ENCODE results near the gene REEP6.
"Not testable (repeated sequence)": the region's sequence is repeated elsewhere in the genome, so short reads cannot be mapped to it uniquely, and the experiment has no call there.

The REEP6 gene

DNA sequence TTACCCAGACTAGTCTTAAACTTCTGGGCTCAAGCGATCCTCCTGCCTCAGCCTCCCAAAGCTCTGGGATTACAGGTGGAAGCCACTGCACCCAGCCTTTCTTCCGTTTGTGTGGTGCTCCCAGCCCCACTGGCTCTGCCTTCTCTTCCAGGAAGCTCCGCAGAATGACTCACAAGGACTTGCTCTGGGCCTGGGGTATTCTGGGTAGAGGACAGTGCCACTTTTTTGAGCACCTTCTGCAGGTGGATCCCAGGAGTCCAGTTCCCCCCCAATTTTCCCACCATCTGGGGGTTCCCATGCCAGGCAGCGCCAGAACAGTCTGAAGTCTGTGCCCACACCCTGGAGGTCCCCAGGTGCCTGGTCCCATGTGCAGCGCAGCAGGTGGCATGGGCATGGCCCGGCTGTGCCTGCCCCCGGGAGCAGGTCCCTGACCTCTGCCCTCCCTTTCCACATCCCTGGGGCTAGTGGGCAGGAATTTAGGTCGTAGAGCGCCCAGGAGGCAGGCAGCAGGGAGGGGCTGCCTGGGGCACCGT, 1.6 kb downstream of the REEP6 start:
- no peak for DNase-seq

DNA sequence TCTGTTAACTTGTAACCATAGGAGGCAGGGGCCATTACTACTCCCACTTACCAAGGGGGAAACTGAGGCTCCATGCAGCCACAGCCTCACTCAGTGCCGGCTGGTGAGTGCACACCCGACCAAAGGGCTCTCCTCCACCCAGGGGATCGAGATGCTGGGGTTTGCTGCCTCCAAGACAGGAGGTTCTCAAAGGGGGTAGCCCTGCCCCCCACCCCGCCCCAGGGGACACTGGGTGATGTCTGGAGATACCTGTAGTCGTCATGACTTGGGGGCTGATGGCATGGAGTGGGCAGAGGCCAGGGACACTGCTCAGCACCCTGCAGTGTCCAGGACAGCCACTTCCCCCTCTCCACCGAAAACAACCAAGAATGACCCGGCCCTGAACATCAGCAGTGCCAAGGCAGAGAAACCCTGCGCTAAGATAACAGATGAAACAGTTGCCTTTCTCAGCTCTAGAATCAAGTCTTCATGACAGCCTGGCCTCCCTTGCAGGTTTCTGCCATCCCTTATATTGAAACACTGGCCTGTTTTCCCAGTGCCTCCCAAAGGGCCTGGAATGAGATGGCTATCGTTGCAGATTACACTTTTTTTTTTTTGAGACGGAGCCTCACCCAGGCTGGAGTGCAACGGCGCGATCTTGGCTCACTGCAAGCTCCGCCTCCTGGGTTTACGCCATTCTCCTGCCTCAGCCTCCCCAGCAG, 3.3 kb downstream of the REEP6 start:
- DNase-seq = no peak

DNA sequence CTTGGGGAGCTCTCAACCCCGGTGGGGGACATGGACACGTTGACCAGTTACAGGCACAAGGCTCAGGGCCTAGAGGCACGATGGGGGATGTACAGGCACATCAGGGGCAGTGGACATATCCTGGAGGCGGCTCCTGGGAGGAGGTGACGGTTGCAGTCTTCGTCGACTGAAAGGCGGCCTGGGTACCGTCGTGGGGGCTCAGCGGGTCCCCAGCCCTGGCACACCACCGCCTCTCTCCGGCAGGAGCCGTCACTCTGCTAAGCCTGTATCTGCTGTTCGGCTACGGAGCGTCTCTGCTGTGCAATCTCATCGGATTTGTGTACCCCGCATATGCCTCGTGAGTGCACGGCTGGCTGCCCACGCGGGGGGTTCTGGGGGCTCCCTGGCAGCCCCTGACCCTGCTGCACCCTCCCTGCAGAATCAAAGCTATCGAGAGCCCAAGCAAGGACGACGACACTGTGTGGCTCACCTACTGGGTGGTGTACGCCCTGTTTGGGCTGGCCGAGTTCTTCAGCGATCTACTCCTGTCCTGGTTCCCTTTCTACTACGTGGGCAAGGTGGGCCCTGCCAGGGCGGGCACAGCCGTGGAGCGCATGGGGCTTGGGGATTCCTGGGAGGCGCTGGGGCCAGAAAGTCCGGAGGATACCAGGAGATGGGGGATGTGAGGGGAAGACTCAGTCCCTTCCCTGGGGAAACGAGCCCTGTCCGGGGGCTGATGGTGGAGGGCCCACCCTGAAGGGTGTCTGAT, 4.2 kb downstream of the REEP6 start:
- DNase-seq = no peak

DNA sequence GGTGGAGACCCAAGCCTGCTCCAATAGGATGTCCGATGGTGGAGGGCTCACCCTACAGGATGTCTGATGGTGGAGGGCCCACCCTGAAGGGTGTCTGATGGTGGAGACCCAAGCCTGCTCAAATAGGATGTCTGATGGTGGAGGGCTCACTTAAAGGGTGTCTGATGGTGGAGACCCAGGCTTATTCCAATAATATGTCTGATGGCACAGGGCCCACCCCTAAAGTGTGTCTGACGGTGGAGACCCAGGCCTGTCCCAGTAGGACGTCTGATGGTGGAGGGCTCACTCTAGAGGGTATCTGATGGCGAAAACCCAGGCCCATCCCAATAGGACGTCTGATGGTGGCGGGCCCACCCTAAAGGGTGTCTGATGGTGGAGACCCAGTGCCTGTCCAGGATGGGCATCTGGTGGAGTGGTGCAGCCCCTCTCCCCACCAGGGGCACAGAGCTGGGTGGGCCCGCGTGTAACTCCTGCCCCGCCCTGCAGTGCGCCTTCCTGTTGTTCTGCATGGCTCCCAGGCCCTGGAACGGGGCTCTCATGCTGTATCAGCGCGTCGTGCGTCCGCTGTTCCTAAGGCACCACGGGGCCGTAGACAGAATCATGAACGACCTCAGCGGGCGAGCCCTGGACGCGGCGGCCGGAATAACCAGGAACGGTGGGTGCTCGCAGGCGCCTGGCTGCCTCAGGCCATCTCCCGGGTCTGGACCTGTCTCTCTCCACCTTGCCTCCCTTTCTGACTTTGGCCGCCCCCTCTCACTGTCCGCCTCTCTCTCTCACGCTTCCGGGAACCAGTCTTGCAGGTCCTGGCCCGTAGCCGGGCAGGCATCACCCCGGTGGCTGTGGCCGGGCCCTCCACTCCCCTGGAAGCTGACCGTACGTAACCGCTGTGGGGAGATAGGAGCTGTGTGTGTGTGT, 5.1 kb downstream of the REEP6 start:
- no peak for DNase-seq

DNA sequence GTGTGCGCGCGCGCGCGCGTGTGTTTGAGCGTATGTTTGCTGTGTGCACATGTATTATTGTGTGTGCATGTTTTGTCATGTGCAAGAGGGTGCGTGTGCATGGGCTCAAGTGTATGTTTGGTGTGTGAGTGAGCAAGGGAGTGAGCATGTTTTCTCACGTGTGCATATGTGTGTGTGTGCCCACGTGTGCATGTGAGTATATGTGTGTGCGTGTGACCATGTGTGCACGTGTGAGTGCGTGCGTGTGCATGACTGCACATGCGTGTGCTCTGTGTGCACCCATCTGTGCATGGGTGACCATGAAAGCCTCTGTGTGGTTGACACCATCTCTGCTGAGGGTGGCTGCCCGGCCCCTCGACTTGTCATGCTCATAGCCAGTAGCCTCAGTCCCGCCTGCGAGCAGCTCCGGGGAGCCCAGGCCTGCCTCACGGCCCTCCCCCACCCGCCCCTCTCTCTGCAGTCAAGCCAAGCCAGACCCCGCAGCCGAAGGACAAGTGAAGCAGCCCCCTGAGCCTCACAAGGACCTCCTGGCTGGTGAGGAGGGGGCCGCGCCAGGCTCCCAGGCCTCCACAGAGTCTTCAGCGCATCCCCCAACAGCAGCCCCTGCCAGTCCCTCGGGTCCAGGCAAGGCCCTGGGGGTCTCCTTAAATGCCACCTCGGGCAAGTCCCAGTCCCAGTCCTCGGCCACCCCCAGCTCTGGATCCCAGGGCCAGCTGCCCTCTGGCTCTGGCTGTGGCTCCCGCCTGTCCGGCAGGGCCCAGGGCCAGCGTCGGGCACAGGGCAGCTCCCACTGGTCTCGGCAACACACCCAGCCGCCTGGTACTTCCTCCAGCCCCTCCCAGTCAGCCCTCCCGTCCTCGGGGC, 6.0 kb downstream of the REEP6 start:
- DNase-seq = no peak

DNA sequence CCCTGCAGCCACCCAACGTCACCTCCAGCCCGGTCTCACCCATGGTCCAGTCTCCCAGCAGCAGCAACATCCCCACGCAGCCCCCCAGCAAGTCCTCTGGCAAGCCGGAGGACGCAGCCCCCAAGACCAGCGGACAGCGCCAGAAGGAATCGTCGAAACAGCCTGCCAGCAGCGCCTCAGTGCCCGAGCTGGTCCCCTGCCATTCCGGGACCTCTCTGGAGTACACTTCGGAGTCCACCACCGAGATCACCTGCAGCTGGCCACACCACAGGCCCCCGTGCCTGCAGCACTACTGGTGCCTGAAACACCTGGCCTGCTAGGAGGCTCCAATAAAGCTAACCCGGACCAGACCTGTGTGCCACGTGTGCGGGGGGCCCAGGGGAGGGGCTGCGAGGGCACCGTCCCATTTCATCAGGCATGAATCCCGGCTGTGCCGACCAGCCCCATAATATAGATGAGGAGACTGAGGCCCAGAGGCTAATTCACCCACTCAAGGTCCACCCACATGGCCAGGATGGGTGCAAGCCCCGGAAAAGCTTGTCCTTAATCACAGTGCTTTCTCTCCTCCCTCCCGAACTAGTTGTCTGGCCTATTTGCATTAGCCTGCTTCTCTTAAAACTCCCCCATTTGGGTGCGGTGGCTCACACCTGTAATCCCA, 6.7 kb downstream of the REEP6 start:
- DNase-seq = no peak

DNA sequence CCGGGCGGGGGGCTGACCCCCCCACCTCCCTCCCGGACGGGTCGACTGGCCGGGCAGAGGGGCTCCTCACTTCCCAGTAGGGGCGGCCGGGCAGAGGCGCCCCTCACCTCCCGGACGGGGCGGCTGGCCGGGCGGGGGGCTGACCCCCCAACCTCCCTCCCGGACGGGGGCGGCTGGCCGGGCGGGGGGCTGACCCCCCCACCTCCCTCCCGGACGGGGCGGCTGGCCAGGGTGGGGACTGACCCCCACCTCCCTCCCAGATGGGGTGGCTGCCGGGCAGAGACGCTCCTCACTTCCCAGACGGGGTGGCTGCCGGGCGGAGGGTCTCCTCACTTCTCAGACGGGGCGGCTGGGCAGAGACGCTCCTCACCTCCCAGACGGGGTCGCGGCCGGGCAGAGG, 8.2 kb downstream of the REEP6 start:
- DNase-seq = not testable (repeated sequence)

DNA sequence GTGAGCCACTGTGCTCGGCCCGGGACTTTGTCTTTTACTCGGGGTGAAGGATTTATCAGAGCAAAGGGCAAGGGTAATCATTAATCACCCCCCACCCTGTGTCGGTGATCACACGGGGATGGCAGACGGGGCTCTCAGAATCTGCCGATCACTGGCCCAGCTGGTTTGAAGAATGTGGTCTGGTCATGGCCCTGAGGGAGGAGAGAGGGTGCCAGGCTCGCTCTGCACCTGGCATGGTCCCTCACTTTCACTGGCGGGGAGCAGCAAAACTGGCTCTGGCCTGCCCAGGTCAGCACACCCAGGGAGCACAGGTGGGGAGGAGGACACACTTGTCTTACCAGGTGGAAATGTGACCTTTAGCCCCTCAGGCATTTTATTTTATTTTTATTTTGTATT, 10.2 kb downstream of the REEP6 start:
- no peak for DNase-seq

DNA sequence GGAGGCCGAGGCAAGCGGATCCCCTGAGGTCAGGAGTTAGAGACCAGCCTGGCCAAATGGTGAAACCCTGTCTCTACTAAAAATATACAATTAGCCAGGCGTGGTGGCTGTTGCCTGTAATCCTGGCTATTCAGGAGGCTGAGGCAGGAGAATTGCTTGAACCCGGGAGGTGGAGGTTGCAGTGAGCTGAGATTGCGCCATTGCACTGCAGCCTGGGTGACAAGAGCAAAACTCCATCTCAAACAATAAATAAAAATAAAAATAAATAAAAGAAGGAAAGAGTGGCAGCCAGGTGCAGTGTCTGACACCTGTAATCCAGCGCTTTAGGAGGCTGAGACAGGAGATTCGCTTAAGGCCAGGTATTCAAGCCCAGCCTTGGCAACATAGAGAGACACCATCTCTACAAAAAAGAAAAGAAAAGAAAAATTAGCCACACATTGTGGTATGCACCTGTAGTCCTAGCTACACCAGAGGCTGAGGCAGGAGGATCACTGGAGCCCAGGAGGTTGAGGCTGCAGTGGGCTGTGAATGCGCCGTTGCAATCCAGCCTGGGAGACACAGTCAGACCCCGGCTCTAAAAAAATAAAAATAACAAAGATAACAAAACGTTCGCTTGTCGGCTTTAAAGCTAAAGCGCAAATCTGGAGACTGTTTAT, 11.6 kb downstream of the REEP6 start:
- no peak for DNase-seq

DNA sequence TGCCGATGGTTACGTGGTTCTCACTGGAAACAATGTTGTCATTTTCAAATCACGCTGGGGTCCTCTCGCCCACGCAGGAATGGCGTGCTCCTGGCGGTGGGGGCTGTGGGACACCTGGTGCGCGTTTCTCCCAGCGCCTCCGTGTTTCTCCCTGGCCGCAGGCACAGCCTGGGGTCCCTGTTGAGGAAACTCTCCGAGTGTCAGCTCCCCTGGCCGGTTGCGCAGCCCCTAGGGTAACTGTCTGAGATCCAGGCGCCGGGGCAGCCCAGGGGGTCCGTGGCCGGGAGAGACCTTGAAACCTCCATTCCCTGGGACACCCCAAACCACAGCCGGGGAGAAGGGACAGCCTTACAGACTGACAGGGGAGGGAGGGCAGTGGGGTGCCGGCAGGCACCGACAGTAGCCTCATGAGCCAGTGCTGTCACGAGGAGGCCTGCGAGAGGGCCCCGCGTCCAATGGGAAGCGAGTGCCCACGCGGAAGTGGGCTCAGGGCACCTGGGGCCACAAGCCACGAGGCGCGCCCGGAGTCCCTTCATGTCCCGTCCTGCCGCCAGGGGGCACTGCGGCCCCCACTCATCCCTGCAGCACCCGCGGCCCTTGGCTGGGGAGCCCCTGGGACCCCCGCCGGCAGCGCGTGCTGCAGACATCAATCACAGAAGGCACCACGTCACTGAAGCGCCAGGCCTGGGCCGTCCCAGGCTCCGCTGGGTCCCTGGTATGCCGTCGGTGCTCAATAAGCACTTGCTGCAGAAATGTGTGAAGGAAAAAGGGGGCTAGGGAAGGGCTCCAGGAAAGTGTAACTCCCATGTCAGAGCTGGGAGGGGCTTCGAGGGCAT, 12.3 kb downstream of the REEP6 start:
- DNase-seq = peak; percentile 80

DNA sequence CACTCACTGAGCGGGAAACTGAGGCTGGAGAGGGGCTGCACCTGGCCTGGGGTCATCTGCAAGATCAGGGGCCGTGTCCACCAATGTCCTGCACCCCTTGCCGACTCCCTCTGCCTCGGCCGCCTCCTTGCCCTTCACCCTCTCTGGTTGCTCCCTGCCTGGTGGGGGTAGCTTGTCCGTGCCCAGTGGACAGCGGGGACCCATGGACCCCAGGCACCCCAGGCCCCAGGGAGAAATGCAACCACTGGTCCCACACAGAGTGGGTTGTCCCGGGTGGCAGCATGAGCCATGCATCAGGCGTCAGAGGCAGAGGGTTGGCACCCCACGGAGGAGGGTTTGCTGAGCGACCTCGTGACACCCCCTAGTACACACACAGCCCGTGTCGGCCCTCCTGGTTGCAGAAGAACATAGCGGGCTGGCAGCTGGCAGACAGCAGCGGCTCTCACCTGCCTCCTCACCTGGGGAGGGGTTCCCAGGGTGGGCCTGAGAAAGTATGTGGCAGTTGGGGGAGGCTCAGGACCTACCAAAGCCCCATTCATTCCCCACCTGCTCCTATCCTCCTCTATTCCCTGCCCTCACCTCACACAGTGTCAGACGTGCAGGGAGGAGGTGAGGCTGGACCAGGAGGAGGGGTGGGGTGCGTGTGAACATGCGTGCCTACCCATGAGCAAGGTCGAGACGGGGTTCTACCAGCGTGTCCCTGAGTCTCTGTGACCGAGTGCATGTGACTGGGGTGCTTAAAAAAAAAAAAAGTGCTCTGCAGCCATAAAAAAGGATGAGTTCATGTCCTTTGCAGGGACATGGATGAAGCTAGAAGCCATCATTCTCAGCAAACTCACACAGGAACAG, 13.2 kb downstream of the REEP6 start:
- DNase-seq = no peak

DNA sequence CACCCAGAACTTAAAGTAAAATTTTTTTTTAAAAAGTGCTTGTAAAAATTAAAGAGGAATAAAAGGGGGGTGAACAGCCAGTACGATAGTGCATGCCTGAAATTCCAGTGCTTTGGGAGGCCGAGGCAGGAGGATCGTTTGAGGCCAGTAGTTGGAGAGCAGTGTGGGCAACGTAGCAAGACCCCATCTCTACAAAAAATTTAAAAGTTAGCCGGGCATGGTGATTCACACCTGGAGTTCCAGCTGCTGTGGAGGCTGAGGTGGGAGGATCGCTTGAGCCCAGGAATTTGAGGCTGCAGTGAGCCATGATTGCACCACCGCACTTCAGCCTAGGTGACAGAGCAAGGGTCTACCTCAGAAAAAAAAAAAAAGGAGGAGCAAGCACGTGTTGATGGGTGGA, 14.0 kb downstream of the REEP6 start:
- no peak for DNase-seq

DNA sequence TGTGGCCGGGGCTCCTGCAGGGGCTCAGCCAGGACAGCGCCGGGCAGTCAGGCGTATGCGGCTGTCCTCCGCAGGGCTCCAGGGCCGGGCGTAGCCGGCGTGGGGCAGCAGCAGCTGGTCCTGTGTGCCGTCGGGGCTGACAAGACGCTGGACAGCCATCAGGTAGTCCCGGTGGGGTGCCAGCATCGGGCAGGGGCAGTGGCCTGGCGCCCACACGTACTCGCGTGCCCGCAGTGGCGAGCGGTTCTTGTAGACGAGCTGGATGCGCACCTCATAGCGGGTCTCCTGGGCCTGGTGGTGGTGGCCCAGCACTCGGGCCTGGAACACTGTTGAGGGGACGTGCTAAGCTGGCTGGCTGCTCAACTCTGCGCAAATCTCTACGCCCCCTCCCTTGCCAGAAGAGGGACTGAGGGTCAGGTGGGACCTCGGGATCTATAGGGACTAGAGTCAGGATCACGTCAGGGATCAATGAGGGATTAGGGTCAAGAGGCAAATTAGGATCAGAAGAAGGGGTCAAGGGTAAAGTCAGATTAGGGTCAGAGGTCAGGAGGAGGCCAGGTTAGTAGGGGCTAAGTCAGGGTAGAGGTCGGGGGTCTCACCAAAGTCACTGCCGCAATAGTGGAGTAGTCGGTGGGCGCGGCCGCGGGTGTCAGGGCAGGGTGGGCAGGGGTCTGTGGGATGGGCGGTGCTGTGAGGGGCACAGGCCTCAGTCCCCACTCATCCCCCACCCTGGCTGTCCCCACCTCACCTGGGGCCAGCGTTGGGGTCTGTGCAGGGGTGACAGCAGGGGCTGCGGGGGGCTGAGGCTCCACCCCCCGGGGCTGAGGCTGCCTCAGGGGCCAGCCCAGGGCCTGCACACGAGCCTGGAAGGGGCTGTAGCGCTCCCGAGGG, 15.3 kb downstream of the REEP6 start:
- no peak for DNase-seq

DNA sequence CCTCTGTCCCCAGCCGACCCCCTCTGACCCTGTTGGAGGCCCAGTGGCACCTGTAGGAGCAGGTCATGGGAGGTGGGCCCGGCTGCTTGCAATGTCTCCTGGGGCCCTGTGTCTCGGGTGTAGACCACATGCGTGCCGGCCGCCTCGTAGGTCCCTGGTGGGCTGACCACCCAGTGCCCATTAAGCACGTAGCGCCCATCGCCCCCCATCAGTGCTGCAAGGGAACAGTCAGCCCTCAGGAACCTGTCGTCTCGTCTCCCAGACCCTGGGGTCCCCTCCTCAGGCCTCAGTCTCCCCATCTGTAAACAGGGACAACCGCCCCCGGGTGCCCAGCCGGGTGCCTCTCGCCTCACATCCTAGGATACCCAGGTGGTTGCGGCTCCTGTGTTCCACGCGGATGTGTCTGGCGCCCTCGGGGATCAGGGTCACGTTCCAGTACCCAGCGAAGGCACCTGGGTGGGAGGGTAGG, 16.2 kb downstream of the REEP6 start:
- no peak for DNase-seq

DNA sequence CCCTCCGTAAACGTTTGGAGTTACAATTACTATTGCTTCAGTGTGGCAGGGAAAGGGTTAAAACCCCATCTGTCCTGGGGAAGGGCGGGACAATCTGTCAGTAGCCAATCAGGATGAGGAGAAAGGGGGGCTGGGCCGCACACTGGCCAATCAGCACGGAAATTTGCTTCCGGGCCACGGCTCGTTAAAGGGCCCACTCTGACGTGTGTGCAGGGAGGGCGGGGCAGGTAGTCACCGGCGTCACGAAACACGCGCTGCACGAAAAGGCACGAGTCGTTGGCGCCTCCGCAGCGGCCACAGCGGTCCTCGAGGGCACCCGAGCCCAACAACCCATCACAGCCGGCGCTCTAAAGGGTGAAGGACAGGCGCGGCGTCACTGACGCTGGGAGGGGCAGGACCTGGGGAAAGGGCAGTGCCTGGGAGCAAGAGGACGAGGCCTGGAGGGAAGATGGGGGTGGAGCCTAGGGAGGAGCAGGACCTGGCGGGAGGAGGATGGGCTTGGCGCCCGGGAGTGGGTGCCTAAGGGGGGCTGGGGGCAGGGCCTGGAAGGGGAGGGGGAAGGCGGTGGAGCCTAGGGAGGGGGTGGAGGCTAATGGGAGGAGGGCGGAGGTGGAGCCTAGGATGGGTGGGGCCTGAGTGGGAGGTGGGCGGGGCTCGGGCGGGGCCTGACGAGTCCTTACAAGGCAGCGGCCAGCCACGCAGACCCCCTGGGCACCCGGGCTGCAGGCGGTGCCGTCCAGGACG, 17.0 kb downstream of the REEP6 start:
- DNase-seq = peak; percentile 90

DNA sequence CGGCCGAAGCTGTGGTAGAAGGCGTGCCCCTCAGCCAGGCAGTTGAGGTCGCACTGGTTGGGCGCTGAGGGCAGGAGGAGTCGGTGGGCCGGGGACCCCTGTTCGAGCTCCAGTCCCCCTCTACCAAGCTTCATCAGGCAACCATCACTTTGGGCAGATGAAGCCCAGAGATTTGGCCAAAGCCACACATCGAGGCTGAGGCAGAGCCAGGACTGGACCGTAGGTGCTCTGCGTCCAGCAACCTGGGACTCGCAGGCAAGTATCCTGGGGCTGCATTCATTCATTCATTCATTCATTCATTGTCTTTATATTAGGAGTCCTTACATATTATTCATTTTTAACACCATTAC, 17.5 kb downstream of the REEP6 start:
- no peak for DNase-seq

All from activated CD4-positive, alpha-beta T cell treated with anti-CD3 and anti-CD28 coated beads, Interleukin-2, Interleukin-6, amounts not matched to agents 100 ng/mL and 50 ng/mL, durations not matched to agents 16 hours and 8 hours (primary cell).